ENCODE measurements around the gene SGSM2.

GRCh38 chr17:2295575-2295974 is 41.7 kb upstream of the SGSM2 start:
- TF ChIP-seq EZH2 (IDR thresholded peaks at IDR 0.05; ENCODE audit: low read depth) (no peak), CTCF (conservative IDR thresholded peaks at IDR 0.05) (no peak)
